Liver (tissue), 9 donors: ENCODE data around the gene ATP6V1A. TPM values are rescaled to one million over a fixed set of nuclear protein-coding genes. Genes with fewer than 3 reads are reported as not detected.

Experiments
- DNase-seq: peaks from one replicate; pipeline ENCODE4 v3.0.0-alpha.2; 2017; ENCODE audit warnings: low spot score
- H3K27ac ChIP-seq, 2 donors: one replicate each; pipeline ENCODE4 v1.7.0; 2013; ENCODE audit warnings: inconsistent platforms in 2 of 2, low read length in 2 of 2, control low read depth in 1 of 2, low read depth in 1 of 2, mild to moderate bottlenecking in 1 of 2
- H3K27me3 ChIP-seq, 4 donors: one replicate each; pipeline versions ENCODE4 v1.6.1 to v1.7.0; 2013; ENCODE audit warnings: low read length in 3 of 4, inconsistent platforms in 1 of 4, mild to moderate bottlenecking in 1 of 4, moderate library complexity in 1 of 4; ENCODE audit not compliant: control insufficient read depth in 4 of 4, insufficient read depth in 4 of 4
- H3K36me3 ChIP-seq, 4 donors: one replicate each; pipeline versions ENCODE4 v1.6.1 to v1.7.0; 2013; ENCODE audit warnings: low read length in 3 of 4, mild to moderate bottlenecking in 3 of 4, low read depth in 1 of 4, moderate library complexity in 1 of 4; ENCODE audit not compliant: control insufficient read depth in 4 of 4, insufficient read depth in 3 of 4
- H3K4me1 ChIP-seq, 4 donors: one replicate each; pipeline versions ENCODE4 v1.6.1 to v1.7.0; 2013; ENCODE audit warnings: low read length in 3 of 4, mild to moderate bottlenecking in 3 of 4, moderate library complexity in 1 of 4; ENCODE audit not compliant: control insufficient read depth in 4 of 4, insufficient read depth in 4 of 4
- H3K4me3 ChIP-seq, 3 donors: one replicate each; pipeline versions ENCODE4 v1.6.1 to v1.7.0; 2013; ENCODE audit warnings: low read length in 3 of 3, control low read depth in 1 of 3, low read depth in 1 of 3, mild to moderate bottlenecking in 1 of 3
- H3K9ac ChIP-seq, 2 donors: one replicate each; pipeline ENCODE4 v1.7.0; 2013; ENCODE audit warnings: low read length in 2 of 2, mild to moderate bottlenecking in 2 of 2, moderate library complexity in 2 of 2, control low read depth in 1 of 2, low read depth in 1 of 2
- H3K9me3 ChIP-seq, 4 donors: one replicate each; pipeline versions ENCODE4 v1.6.1 to v1.7.0; 2013; ENCODE audit warnings: low read length in 3 of 4; ENCODE audit not compliant: control insufficient read depth in 4 of 4
- ATF3 ChIP-seq: IDR thresholded peaks from 2 replicates; pipeline ENCODE4 v1.6.1; 2016; ENCODE audit warnings: antibody characterized with exemption
- CTCF ChIP-seq: fragments of 150-350 bp; IDR thresholded peaks from 2 replicates; pipeline ENCODE4 v1.5.1; 2017; ENCODE audit warnings: improper control_type of control experiment, low read depth, low read length; ENCODE audit not compliant: missing input control
- EGR1 ChIP-seq, 2 donors: IDR thresholded peaks; 2 replicates each; pipeline ENCODE4 v1.6.1; 2016 to 2018; ENCODE audit warnings: antibody characterized with exemption in 2 of 2, low read depth in 2 of 2
- FOXA1 ChIP-seq: IDR thresholded peaks from 2 replicates; pipeline ENCODE4 v1.6.1; 2016; ENCODE audit warnings: antibody characterized with exemption
- FOXA2 ChIP-seq: IDR thresholded peaks from 2 replicates; pipeline ENCODE4 v1.6.1; 2016; ENCODE audit warnings: antibody characterized with exemption
- GABPA ChIP-seq, 2 donors: IDR thresholded peaks in 1 of 2; conservative IDR thresholded peaks in 1 of 2; 2 replicates each; pipeline ENCODE4 v1.6.1; 2016; ENCODE audit warnings: antibody characterized with exemption in 2 of 2, mild to moderate bottlenecking in 1 of 2, moderate library complexity in 1 of 2
- HNF4A ChIP-seq, 2 donors: conservative IDR thresholded peaks; 2 replicates each; pipeline ENCODE4 v1.6.1; 2016; ENCODE audit warnings: antibody characterized with exemption in 2 of 2, mild to moderate bottlenecking in 2 of 2
- HNF4G ChIP-seq: IDR thresholded peaks from 2 replicates; pipeline ENCODE4 v1.6.1; 2016; ENCODE audit warnings: antibody characterized with exemption
- JUND ChIP-seq, 2 donors: IDR thresholded peaks; 2 replicates each; pipeline ENCODE4 v1.6.1; 2016; ENCODE audit warnings: antibody characterized with exemption in 2 of 2
- MAX ChIP-seq: IDR thresholded peaks from 2 replicates; pipeline ENCODE4 v1.6.1; 2016; ENCODE audit warnings: antibody characterized with exemption
- NR2F2 ChIP-seq: IDR thresholded peaks from 2 replicates; pipeline ENCODE4 v1.6.1; 2016; ENCODE audit warnings: antibody characterized with exemption
- RAD21 ChIP-seq, 2 donors: IDR thresholded peaks; 2 replicates each; pipeline ENCODE4 v1.6.1; 2016; ENCODE audit warnings: antibody characterized with exemption in 2 of 2, mild to moderate bottlenecking in 2 of 2
- REST ChIP-seq: IDR thresholded peaks from 2 replicates; pipeline ENCODE4 v1.6.1; 2016; ENCODE audit warnings: antibody characterized with exemption, mild to moderate bottlenecking
- RXRA ChIP-seq, 2 donors: IDR thresholded peaks; 2 replicates each; pipeline ENCODE4 v1.6.1; 2017 to 2018; ENCODE audit warnings: antibody characterized with exemption in 2 of 2, mild to moderate bottlenecking in 1 of 2
- SP1 ChIP-seq: IDR thresholded peaks from 2 replicates; pipeline ENCODE4 v1.6.1; 2018; ENCODE audit warnings: antibody characterized with exemption, mild to moderate bottlenecking
- TAF1 ChIP-seq: conservative IDR thresholded peaks from 2 replicates; pipeline ENCODE4 v1.6.1; 2016; ENCODE audit warnings: antibody characterized with exemption, mild to moderate bottlenecking
- YY1 ChIP-seq: IDR thresholded peaks from 2 replicates; pipeline ENCODE4 v1.6.1; 2016; ENCODE audit warnings: antibody characterized with exemption, mild to moderate bottlenecking
- ZBTB33 ChIP-seq: IDR thresholded peaks from 2 replicates; pipeline ENCODE4 v1.6.1; 2016; ENCODE audit warnings: antibody characterized with exemption
- WGBS: extraction: QIAGEN DNeasy Blood & Tissue Kit; methylation state at CpG from one replicate; pipeline ENCODE4 v1.1.7; 2013; 5-methylcytosine and 5-hydroxymethylcytosine counted together
- polyA plus RNA-seq, 2 donors: library from polyadenylated mRNA; stranded (reverse) in 1 of 2; unstranded in 1 of 2; fragments of 200-250 nt in 1 of 2; fragments of >200 nt in 1 of 2; fragmentation: Nextera tagmentation in 1 of 2; extraction: Ambion mirVana in 1 of 2; gene quantifications; one replicate each; pipeline versions ENCODE4 v1.2.1 to v1.2.3, GENCODE V29; 2013 to 2015
- total RNA-seq, 2 donors: library from RNA; depleted of rRNA; stranded (reverse); fragments of >200 nt; gene quantifications; one replicate each; pipeline ENCODE4 v1.2.3, GENCODE V29; 2014
- donor health status: healthy.
- donor health status: healthy.
- donor health status: healthy.
- donor health status: healthy.
- donor health status: healthy.

Gene ATP6V1A
- total and polyA plus RNA-seq, 4 donors: 15.2 to 53.2 (median 42.7) TPM

GRCh38 chr3:113825090-113825489, 78.3 kb downstream of the ATP6V1A start:
- H3K27ac ChIP-seq: no peak overlapping the region
- H3K4me3 ChIP-seq: no peak overlapping the region
- TF ChIP-seq ZBTB33 (no peak), CTCF (peak; percentile 11)
- H3K36me3 ChIP-seq: no peaks in the 10 kb centered on the region
- DNase-seq: no peak
- H3K27me3 ChIP-seq: no peaks in the 10 kb centered on the region
- 84% methylated on average over 2 of the region's 2 CpGs for WGBS
- no peaks in the 10 kb centered on the region for H3K9me3 ChIP-seq
- H3K4me1 ChIP-seq: no peaks in the 10 kb centered on the region
- no peak overlapping the region for H3K9ac ChIP-seq

- 92% methylated on average over 1 of the region's 1 CpG for WGBS
- no peaks in the 10 kb centered on the region for H3K9me3 ChIP-seq
- H3K9ac ChIP-seq: no peak overlapping the region
- no peaks in the 10 kb centered on the region for H3K27me3 ChIP-seq
- no peaks in the 10 kb centered on the region for H3K36me3 ChIP-seq
- no peaks in the 10 kb centered on the region for H3K4me1 ChIP-seq
- TF ChIP-seq FOXA2 (no peak), GABPA (IDR thresholded peaks at IDR 0.05 in 1 of 2, conservative IDR thresholded peaks at IDR 0.05 in 1 of 2) (no peak), FOXA1 (no peak), ATF3 (no peak), EGR1 (IDR thresholded peaks at IDR 0.05; ENCODE audit: low read depth in 2 of 2) (no peak), TAF1 (no peak), NR2F2 (no peak), HNF4A (conservative IDR thresholded peaks at IDR 0.05) (no peak), RXRA (IDR thresholded peaks at IDR 0.05) (no peak), MAX (no peak), SP1 (no peak), HNF4G (no peak), ZBTB33 (no peak), RAD21 (IDR thresholded peaks at IDR 0.05) (no peak), REST (no peak), YY1 (no peak), CTCF (no peak), JUND (IDR thresholded peaks at IDR 0.05) (no peak)
- no peak for DNase-seq
- no peak overlapping the region for H3K27ac ChIP-seq
- no peak overlapping the region for H3K4me3 ChIP-seq
Observed at GRCh38 chr3:113828600-113828999, 81.8 kb downstream of the ATP6V1A start.
